Body of pancreas (tissue), 4 donors: Measurements from ENCODE around the gene UBR3. TPM values are rescaled to one million over a fixed set of nuclear protein-coding genes. Genes with fewer than 3 reads are reported as not detected.
"Not testable (repeated sequence)": the region's sequence is repeated elsewhere in the genome, so short reads cannot be mapped to it uniquely, and the experiment has no call there.

Source experiments
- ATAC-seq: fragments of 150-250 bp; one replicate; pipeline ENCODE4 v1.9.1; 2016
- DNase-seq, 4 donors: peaks; one replicate each; pipeline ENCODE4 v3.0.0-alpha.2; 2019
- H3K27ac ChIP-seq, 4 donors: fragments of 200-600 bp; sonication (generic); 1 replicate in 3 of 4; 2 replicates in 1 of 4; pipeline versions ENCODE4 v1.5.1 to v1.6.1; 2016 to 2019; ENCODE audit warnings: mild to moderate bottlenecking in 1 of 4, mixed read lengths in 1 of 4, moderate library complexity in 1 of 4
- H3K27me3 ChIP-seq, 2 donors: fragments of 200-600 bp; sonication (generic); one replicate each; pipeline ENCODE4 v1.6.0; 2016; ENCODE audit warnings: mild to moderate bottlenecking in 1 of 2
- H3K36me3 ChIP-seq, 2 donors: fragments of 200-600 bp; sonication (generic); replicated peaks in 1 of 2; 2 replicates each; pipeline ENCODE4 v1.5.1; 2016; ENCODE audit warnings: low read depth in 2 of 2; ENCODE audit not compliant: insufficient read depth in 1 of 2
- H3K4me1 ChIP-seq: fragments of 200-600 bp; sonication (generic); one replicate; pipeline ENCODE4 v1.6.0; 2016
- H3K4me3 ChIP-seq, 2 donors: fragments of 200-600 bp; sonication (generic); 1 replicate in 1 of 2; 2 replicates in 1 of 2; pipeline ENCODE4 v1.5.1; 2016 to 2019
- H3K9me3 ChIP-seq, 3 donors: fragments of 200-600 bp; sonication (generic); 1 replicate in 2 of 3; 2 replicates in 1 of 3; pipeline ENCODE4 v1.5.1; 2016
- POLR2A ChIP-seq, 3 donors: fragments of 450-650 bp; IDR thresholded peaks; one replicate each; pipeline ENCODE4 v1.6.1; 2016; ENCODE audit warnings: antibody characterized with exemption in 3 of 3, mild to moderate bottlenecking in 2 of 3
- WGBS, 2 donors: methylation state at CpG; one replicate each; pipeline ENCODE4 v1.1.5; 2017; 5-methylcytosine and 5-hydroxymethylcytosine counted together
- intact Hi-C: fragments of 100-400 bp; cut with DNase I; formaldehyde crosslinking; loops from one replicate; pipeline ENCODE4 v1.15.1; 2023
- total RNA-seq, 2 donors: library from RNA; depleted of rRNA; stranded (reverse); fragments of >200 nt; gene quantifications; one replicate each; pipeline ENCODE4 v1.1.0, GENCODE V29; 2016
- TF ChIP-seq, protein P1 (sequence below), 7 experiments: fragments of 450-650 bp in 4 of 7; fragments of 200-600 bp in 3 of 7; sonication (generic) in 3 of 7; IDR thresholded peaks; one replicate each; pipeline ENCODE4 v1.5.1; 2016 to 2019; ENCODE audit warnings: antibody characterized with exemption in 7 of 7

The UBR3 gene
- total RNA-seq, 2 donors from 2014 or later: 30.1 to 52.1 TPM

DNA sequence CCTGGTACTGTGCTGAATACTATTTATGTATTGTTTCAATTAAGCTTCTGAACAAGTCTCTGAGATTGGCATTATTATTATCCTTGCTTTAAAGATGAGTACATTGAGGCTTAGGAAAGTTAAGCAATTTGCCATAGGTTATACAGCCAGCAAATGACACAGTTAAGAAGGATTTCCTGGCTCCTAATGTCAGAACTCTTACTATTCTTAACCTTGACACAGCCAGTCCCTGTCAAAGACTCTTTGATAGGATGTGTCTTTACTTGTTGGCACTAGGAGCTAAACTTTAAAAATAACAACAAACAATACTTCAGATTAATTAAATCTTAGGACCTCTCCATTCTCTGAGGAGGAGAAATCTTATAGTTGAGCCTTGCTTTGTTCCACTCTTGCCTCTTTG lies 70.6 kb downstream of the UBR3 start:
- DNase-seq (no peak), ATAC-seq (no peak)
- Histone ChIP-seq H3K4me3 (no peak overlapping the region), H3K36me3 (peaks cover 0 to 1% of the 10 kb centered on the region in 2 donors), H3K27ac (no peak overlapping the region), H3K27me3 (no peaks in the 10 kb centered on the region), H3K9me3 (no peaks in the 10 kb centered on the region), H3K4me1 (no peaks in the 10 kb centered on the region)
- TF ChIP-seq POLR2A (IDR thresholded peaks at IDR 0.05): no peak
- TF ChIP-seq, protein P1, sequence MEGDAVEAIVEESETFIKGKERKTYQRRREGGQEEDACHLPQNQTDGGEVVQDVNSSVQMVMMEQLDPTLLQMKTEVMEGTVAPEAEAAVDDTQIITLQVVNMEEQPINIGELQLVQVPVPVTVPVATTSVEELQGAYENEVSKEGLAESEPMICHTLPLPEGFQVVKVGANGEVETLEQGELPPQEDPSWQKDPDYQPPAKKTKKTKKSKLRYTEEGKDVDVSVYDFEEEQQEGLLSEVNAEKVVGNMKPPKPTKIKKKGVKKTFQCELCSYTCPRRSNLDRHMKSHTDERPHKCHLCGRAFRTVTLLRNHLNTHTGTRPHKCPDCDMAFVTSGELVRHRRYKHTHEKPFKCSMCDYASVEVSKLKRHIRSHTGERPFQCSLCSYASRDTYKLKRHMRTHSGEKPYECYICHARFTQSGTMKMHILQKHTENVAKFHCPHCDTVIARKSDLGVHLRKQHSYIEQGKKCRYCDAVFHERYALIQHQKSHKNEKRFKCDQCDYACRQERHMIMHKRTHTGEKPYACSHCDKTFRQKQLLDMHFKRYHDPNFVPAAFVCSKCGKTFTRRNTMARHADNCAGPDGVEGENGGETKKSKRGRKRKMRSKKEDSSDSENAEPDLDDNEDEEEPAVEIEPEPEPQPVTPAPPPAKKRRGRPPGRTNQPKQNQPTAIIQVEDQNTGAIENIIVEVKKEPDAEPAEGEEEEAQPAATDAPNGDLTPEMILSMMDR (IDR thresholded peaks at IDR 0.05): no peak
- intact Hi-C loops: no loop called here

DNA sequence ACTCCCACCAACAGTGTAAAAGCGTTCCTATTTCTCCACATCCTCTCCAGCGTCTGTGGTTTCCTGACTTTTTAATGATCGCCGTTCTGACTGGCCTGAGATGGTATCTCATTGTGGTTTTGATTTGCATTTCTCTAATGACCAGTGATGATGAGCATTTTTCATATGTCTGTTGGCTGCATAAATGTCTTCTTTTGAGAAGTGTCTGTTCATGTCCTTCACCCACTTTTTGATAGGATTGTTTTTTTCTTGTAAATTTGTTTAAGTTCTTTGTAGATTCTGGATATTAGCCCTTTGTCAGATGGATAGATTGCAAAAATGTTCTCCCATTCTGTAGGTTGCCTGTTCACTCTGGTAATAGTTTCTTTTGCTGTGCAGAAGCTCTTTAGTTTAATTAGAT lies 72.8 kb downstream of the UBR3 start:
- ATAC-seq, H3K27me3 ChIP-seq, H3K27ac ChIP-seq, H3K4me3 ChIP-seq, H3K36me3 ChIP-seq, intact Hi-C loops, H3K4me1 ChIP-seq, H3K9me3 ChIP-seq, DNase-seq: not testable (repeated sequence)
- WGBS, 2 donors: 73 to 100% methylated on average over 4 of the region's 4 CpGs

DNA sequence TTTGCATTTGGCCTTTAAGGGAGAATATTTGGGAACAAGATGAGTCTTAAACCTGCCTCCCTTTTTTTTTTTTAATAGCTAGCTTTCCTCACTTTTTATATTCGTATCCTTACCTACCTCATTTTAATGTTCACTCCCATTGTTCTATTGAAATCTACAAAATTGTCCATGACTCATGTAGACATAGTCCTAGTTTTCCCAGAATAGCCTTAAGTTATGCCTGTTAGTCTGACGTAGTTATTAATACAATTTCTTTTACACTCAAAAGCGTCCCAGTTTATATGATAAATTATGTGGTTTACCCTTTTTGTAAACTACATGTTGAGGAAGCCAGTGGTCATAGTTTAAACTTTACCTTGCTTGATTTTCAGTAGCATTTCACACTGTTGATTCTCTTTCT lies 73.4 kb downstream of the UBR3 start:
- Histone ChIP-seq H3K36me3 (no peaks in the 10 kb centered on the region), H3K9me3 (no peaks in the 10 kb centered on the region), H3K4me3 (no peak overlapping the region), H3K27me3 (no peaks in the 10 kb centered on the region), H3K27ac (no peak overlapping the region), H3K4me1 (no peaks in the 10 kb centered on the region)
- TF ChIP-seq, protein P1 (IDR thresholded peaks at IDR 0.05): no peak
- TF ChIP-seq POLR2A (IDR thresholded peaks at IDR 0.05): no peak
- no peak for ATAC-seq
- DNase-seq: no peak
- 91 to 96% methylated on average over 3 of the region's 3 CpGs for WGBS, 2 donors
- intact Hi-C loops: no loop called here

DNA sequence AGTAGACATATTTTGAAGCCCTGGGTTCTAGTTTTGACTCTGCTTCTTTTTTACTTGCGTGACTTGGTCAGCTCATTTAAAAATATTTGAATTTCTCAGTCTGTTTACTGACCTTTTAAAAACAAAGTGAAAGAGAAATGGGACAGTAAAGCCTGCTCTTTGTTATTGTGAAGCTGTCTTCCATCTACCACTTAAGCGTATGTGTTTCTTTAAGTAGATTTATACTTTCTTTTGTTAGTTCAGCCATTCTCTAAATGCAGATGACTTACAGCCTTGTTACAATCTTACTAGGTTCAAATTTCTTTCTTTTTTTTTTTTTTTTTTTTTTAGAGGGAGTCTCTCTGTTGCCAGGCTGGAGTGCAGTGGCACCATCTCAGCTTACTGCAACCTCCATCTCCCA lies 79.5 kb downstream of the UBR3 start:
- no peaks in the 10 kb centered on the region for H3K36me3 ChIP-seq
- TF ChIP-seq, protein P1 (IDR thresholded peaks at IDR 0.05): no peak
- ATAC-seq (no peak), DNase-seq (no peak)
- 92 to 93% methylated on average over 2 of the region's 2 CpGs for WGBS, 2 donors
- H3K27ac ChIP-seq: no peak overlapping the region
- H3K4me1 ChIP-seq: peaks cover 17% of the 10 kb centered on the region
- H3K4me3 ChIP-seq: no peak overlapping the region
- no peaks in the 10 kb centered on the region for H3K27me3 ChIP-seq
- intact Hi-C loops: no loop called here
- no peaks in the 10 kb centered on the region for H3K9me3 ChIP-seq

DNA sequence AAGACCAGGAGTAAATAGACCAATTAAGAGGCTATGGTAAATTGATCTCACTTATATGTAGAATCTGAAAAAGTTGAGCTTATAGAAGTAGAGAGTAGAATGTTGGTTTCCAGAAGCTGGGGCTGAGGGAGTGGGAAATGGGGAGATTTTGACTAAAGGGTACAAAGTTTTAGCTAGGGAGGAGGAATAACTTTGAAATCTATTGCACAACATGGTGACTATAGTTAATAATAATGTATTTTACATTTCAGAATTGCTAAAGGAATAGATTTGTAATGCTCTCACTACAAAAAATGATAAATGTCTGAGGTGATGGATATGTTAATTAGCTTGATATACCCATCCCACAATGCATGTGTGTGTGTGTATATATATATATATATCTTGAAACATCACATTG lies 82.1 kb downstream of the UBR3 start:
- DNase-seq: no peak
- no peak for ATAC-seq
- no peak for TF ChIP-seq POLR2A (IDR thresholded peaks at IDR 0.05)
- TF ChIP-seq, protein P1 (IDR thresholded peaks at IDR 0.05): no peak

More for the DNA sequence above, 82.1 kb downstream of the UBR3 start:
- no peaks in the 10 kb centered on the region for H3K36me3 ChIP-seq
- no peak overlapping the region for H3K27ac ChIP-seq
- intact Hi-C loops: no loop called here
- no peak overlapping the region for H3K4me3 ChIP-seq
- peaks cover 17% of the 10 kb centered on the region for H3K4me1 ChIP-seq
- H3K9me3 ChIP-seq: no peaks in the 10 kb centered on the region
- no peaks in the 10 kb centered on the region for H3K27me3 ChIP-seq
